H9 (cell line): ENCODE measurements around the gene ARHGAP15. TPM values are rescaled to one million over a fixed set of nuclear protein-coding genes. Genes with fewer than 3 reads are reported as not detected.

ENCODE experiments used
- DNase-seq: peaks from one replicate; pipeline ENCODE4 v3.0.0-alpha.2; 2017
- H2AFZ ChIP-seq: one replicate; pipeline ENCODE4 v1.6.1; 2013; ENCODE audit warnings: mild to moderate bottlenecking, low read length, control low read depth, moderate library complexity
- H2AK5ac ChIP-seq: 2 replicates; pipeline ENCODE4 v1.6.1; 2013; ENCODE audit warnings: low read length, control low read depth, mixed read lengths; ENCODE audit not compliant: insufficient read length
- H2BK120ac ChIP-seq: one replicate; pipeline ENCODE4 v1.6.1; 2013; ENCODE audit warnings: low read depth, mild to moderate bottlenecking, low read length, control low read depth, inconsistent platforms; ENCODE audit not compliant: poor library complexity, severe bottlenecking
- H2BK12ac ChIP-seq: 2 replicates; pipeline ENCODE4 v1.6.1; 2013; ENCODE audit warnings: low read length, control low read depth, mixed read lengths, low read depth; ENCODE audit not compliant: insufficient read length
- H2BK15ac ChIP-seq: 2 replicates; pipeline ENCODE4 v1.6.1; 2013; ENCODE audit warnings: low read depth, low read length, control low read depth
- H2BK20ac ChIP-seq: one replicate; pipeline ENCODE4 v1.6.1; 2013; ENCODE audit warnings: low read depth, mild to moderate bottlenecking, low read length, control low read depth, inconsistent platforms; ENCODE audit not compliant: poor library complexity, severe bottlenecking
- H2BK5ac ChIP-seq: 2 replicates; pipeline ENCODE4 v1.6.1; 2013; ENCODE audit warnings: low read length, control low read depth, mixed read lengths; ENCODE audit not compliant: insufficient read length
- H3K14ac ChIP-seq: 2 replicates; pipeline ENCODE4 v1.6.1; 2013; ENCODE audit warnings: low read length, control low read depth; ENCODE audit not compliant: insufficient read depth
- H3K18ac ChIP-seq: 2 replicates; pipeline ENCODE4 v1.6.1; 2013; ENCODE audit warnings: low read depth, mild to moderate bottlenecking, mixed read lengths, low read length, control low read depth; ENCODE audit not compliant: insufficient read length
- H3K23ac ChIP-seq: 2 replicates; pipeline ENCODE4 v1.6.1; 2013; ENCODE audit warnings: low read length, control low read depth, mixed read lengths, low read depth; ENCODE audit not compliant: insufficient read length
- H3K23me2 ChIP-seq: 2 replicates; pipeline ENCODE4 v1.6.1; 2013; ENCODE audit warnings: low read depth, mild to moderate bottlenecking, mixed read lengths, low read length, control low read depth; ENCODE audit not compliant: insufficient read length, poor library complexity, severe bottlenecking
- H3K27ac ChIP-seq: 2 replicates; pipeline ENCODE4 v1.5.1; 2013; ENCODE audit warnings: low read length, control low read depth, mixed read lengths, low read depth; ENCODE audit not compliant: insufficient read length
- H3K27me3 ChIP-seq: 2 replicates; pipeline ENCODE4 v1.6.1; 2013; ENCODE audit warnings: low read length, control low read depth, inconsistent platforms; ENCODE audit not compliant: insufficient read depth
- H3K4ac ChIP-seq: 2 replicates; pipeline ENCODE4 v1.6.1; 2013; ENCODE audit warnings: low read depth, mild to moderate bottlenecking, control low read depth, inconsistent platforms, low read length, moderate library complexity
- H3K4me1 ChIP-seq: 2 replicates; pipeline ENCODE4 v1.6.1; 2013; ENCODE audit warnings: low read length, control low read depth, inconsistent platforms; ENCODE audit not compliant: insufficient read depth
- H3K4me2 ChIP-seq: 2 replicates; pipeline ENCODE4 v1.6.1; 2013; ENCODE audit warnings: low read length, control low read depth, mixed read lengths; ENCODE audit not compliant: insufficient read length, insufficient read depth
- H3K56ac ChIP-seq: 2 replicates; pipeline ENCODE4 v1.6.1; 2013; ENCODE audit warnings: low read depth, mild to moderate bottlenecking, mixed read lengths, low read length, control low read depth; ENCODE audit not compliant: insufficient read length
- H3K79me1 ChIP-seq: 2 replicates; pipeline ENCODE4 v1.6.1; 2013; ENCODE audit warnings: low read depth, mild to moderate bottlenecking, moderate library complexity, low read length, control low read depth, inconsistent platforms; ENCODE audit not compliant: insufficient read depth, poor library complexity, severe bottlenecking
- H3K79me2 ChIP-seq: 2 replicates; pipeline ENCODE4 v1.6.1; 2013; ENCODE audit warnings: low read length, control low read depth, inconsistent platforms; ENCODE audit not compliant: insufficient read depth
- H3K9ac ChIP-seq: 2 replicates; pipeline ENCODE4 v1.6.1; 2013; ENCODE audit warnings: low read length, control low read depth, mixed read lengths; ENCODE audit not compliant: insufficient read length; ENCODE audit errors: extremely low read depth
- H3K9me3 ChIP-seq: one replicate; pipeline ENCODE4 v1.6.1; 2013; ENCODE audit warnings: low read depth, low read length, inconsistent platforms; ENCODE audit not compliant: control insufficient read depth
- H3T11ph ChIP-seq: one replicate; pipeline ENCODE4 v1.6.1; 2013; ENCODE audit warnings: mild to moderate bottlenecking, low read length, control low read depth, inconsistent platforms
- H4K20me1 ChIP-seq: one replicate; pipeline ENCODE4 v1.6.1; 2013; ENCODE audit not compliant: control insufficient read depth, insufficient read length, insufficient read depth
- H4K5ac ChIP-seq: 2 replicates; pipeline ENCODE4 v1.6.1; 2013; ENCODE audit warnings: low read depth, mild to moderate bottlenecking, mixed read lengths, low read length, control low read depth; ENCODE audit not compliant: insufficient read length
- H4K8ac ChIP-seq: replicated peaks from 2 replicates; pipeline ENCODE4 v1.6.1; 2013; ENCODE audit warnings: low read length, control low read depth, mixed read lengths, low read depth; ENCODE audit not compliant: insufficient read length
- H4K91ac ChIP-seq: 2 replicates; pipeline ENCODE4 v1.6.1; 2013; ENCODE audit warnings: low read depth, mild to moderate bottlenecking, moderate library complexity, mixed read lengths, low read length, control low read depth; ENCODE audit not compliant: insufficient read length
- H3K27ac Mint-ChIP-seq, 3 experiments: 2 replicates in 2 of 3; 3 replicates in 1 of 3; pipeline ENCODE4 v1.8.0; 2020 to 2021; ENCODE audit warnings: mixed read lengths in 3 of 3, mild to moderate bottlenecking in 1 of 3, moderate library complexity in 1 of 3
- H3K27me3 Mint-ChIP-seq: 2 replicates; pipeline ENCODE4 v1.8.0; 2021; ENCODE audit warnings: low read depth, mild to moderate bottlenecking, moderate library complexity, mixed read lengths
- H3K36me3 Mint-ChIP-seq, 3 experiments: 2 replicates in 2 of 3; 3 replicates in 1 of 3; pipeline ENCODE4 v1.8.0; 2020 to 2021; ENCODE audit warnings: low read depth in 3 of 3, mixed read lengths in 3 of 3; ENCODE audit not compliant: insufficient read depth in 1 of 3
- H3K4me1 Mint-ChIP-seq, 2 experiments: 2 replicates each; pipeline ENCODE4 v1.8.0; 2020; ENCODE audit warnings: mixed read lengths in 2 of 2
- H3K4me3 Mint-ChIP-seq, 2 experiments: 2 replicates in 1 of 2; 3 replicates in 1 of 2; pipeline ENCODE4 v1.8.0; 2020 to 2021; ENCODE audit warnings: mild to moderate bottlenecking in 2 of 2, mixed read lengths in 2 of 2, moderate library complexity in 1 of 2
- H3K9me3 Mint-ChIP-seq, 2 experiments: 2 replicates in 1 of 2; 3 replicates in 1 of 2; pipeline ENCODE4 v1.8.0; 2020; ENCODE audit warnings: mild to moderate bottlenecking in 2 of 2, mixed read lengths in 2 of 2, moderate library complexity in 1 of 2
- CTCF ChIP-seq: fragments of 200-600 bp; sonication (generic); conservative IDR thresholded peaks from 3 replicates; pipeline ENCODE4 v1.8.0; 2021; ENCODE audit warnings: antibody characterized with exemption, mild to moderate bottlenecking
- WGBS: extraction: QIAGEN DNeasy Blood & Tissue Kit; methylation state at CpG from one replicate; pipeline ENCODE4 v1.1.7; 2013; ENCODE audit warnings: missing lambda C conversion rate, low lambda C conversion rate, mixed read lengths; ENCODE audit not compliant: insufficient read length; ENCODE audit errors: extremely low coverage; 5-methylcytosine and 5-hydroxymethylcytosine counted together
- total RNA-seq: library from RNA; stranded (reverse); gene quantifications from 2 replicates; pipeline ENCODE4 v1.2.1, GENCODE V29; 2021

The ARHGAP15 gene
- total RNA-seq, 1 experiment from 2014 or later, result not detected

DNA sequence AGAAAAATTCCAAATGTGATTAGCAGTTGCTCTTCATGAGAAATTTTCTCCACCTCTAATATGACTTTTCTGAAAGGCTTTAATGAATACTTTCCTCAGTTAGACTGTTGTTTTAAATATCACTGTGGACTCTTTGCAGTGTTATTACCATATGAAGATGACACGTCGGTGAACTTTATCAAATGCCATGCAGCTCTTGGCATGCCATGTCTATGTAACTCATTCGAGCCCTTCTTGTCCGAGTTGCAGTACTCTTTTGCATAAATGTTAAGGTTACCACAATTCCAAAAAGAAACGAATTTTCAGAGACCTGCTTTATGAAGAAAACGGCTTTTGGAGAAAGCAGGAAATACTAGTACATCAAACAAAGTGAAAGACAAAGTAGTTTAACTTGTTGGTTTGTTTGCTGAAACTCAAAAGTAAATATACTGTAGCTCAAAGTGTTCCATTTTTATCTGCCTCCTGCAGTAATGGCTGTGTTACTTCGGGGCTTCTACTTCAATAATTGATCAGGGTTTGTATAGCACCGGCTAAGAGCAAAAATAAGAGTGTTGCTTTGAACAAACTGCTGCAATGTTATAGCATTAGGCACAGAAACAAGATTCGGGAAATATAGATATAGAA lies 204.1 kb downstream of the ARHGAP15 start:
- Histone ChIP-seq H3K9me3 (no peaks in the 10 kb centered on the region), H4K20me1 (no peaks in the 10 kb centered on the region), H3K56ac (no peak overlapping the region), H3K4ac (no peak overlapping the region), H3K4me1 (no peaks in the 10 kb centered on the region), H3K23ac (no peak overlapping the region), H2BK5ac (no peak overlapping the region), H2AFZ (no peak overlapping the region), H3K9ac (no peak overlapping the region), H3K23me2 (no peaks in the 10 kb centered on the region), H3K18ac (no peak overlapping the region), H4K5ac (no peak overlapping the region), H2BK12ac (no peak overlapping the region), H3K14ac (no peak overlapping the region), H2BK15ac (no peak overlapping the region), H3K27ac (no peak overlapping the region), H4K91ac (no peak overlapping the region), H3K79me2 (no peaks in the 10 kb centered on the region), H2AK5ac (no peak overlapping the region), H3K4me2 (no peak overlapping the region), H3T11ph (no peak overlapping the region), H2BK20ac (no peak overlapping the region), H4K8ac (no peak overlapping the region), H3K79me1 (no peaks in the 10 kb centered on the region), H2BK120ac (no peak overlapping the region), H3K27me3 (no peaks in the 10 kb centered on the region)
- TF ChIP-seq CTCF, result no peak
- no peak for DNase-seq
- H3K27ac Mint-ChIP-seq, result no peak overlapping the region
- no peaks in the 10 kb centered on the region for H3K9me3 Mint-ChIP-seq
- no CpG with 5 or more reads among the region's 9 CpGs for WGBS
- no peaks in the 10 kb centered on the region for H3K4me1 Mint-ChIP-seq
- no peaks in the 10 kb centered on the region for H3K27me3 Mint-ChIP-seq
- no peaks in the 10 kb centered on the region for H3K36me3 Mint-ChIP-seq
- no peak overlapping the region for H3K4me3 Mint-ChIP-seq
